GM12878 (cell line): ENCODE measurements around the gene YBX3. TPM values are rescaled to one million over a fixed set of nuclear protein-coding genes. Genes with fewer than 3 reads are reported as not detected.

ENCODE experiments used
- ATAC-seq: fragments of 200-7000 bp; cut with Tn5 transposase; 3 replicates; pipeline ENCODE4 v1.9.1; 2020; ENCODE audit warnings: mild to moderate bottlenecking, moderate library complexity
- BruUV-seq: library from RNA; stranded (reverse); fragments of 400-500 nt; replicated peaks from 2 replicates; lab custom pipeline; 2021; lab: Mats Ljungman, UMichigan
- CTCF ChIA-PET: fragments of 300-600 bp; sonication (Branson Sonifier 250); formaldehyde crosslinking; extraction: SDS; loops from one replicate; lab custom pipeline; 2021; ENCODE audit warnings: inconsistent platforms; lab: Yijun Ruan, JAX
- POLR2A ChIA-PET: fragments of 350-600 bp; formaldehyde crosslinking; extraction: SDS; loops from one replicate; lab custom pipeline; 2021; ENCODE audit warnings: inconsistent platforms; lab: Charles Lee
- RAD21 ChIA-PET: fragments of 300-600 bp; sonication (Branson Sonifier 250); formaldehyde crosslinking; loops from one replicate; lab custom pipeline; 2023; ENCODE audit warnings: antibody characterized with exemption; ENCODE audit not compliant: unreplicated experiment; lab: Charles Lee
- SMC1A ChIA-PET: fragments of 300-600 bp; sonication (Branson Sonifier 250); formaldehyde crosslinking; loops from one replicate; lab custom pipeline; 2023; ENCODE audit not compliant: unreplicated experiment, uncharacterized antibody; lab: Charles Lee
- DNase-seq: peaks from one replicate; pipeline ENCODE4 v3.0.0-alpha.2; 2011; ENCODE audit warnings: low read depth, low spot score
- FAIRE-seq: peaks from 3 replicates; lab custom pipeline; 2011; peaks lifted over from hg19 to GRCh38; lab: Jason Lieb, UNC
- H2AFZ ChIP-seq: 2 replicates; pipeline ENCODE4 v1.6.0; 2011; ENCODE audit warnings: low read depth, low read length, control low read depth; ENCODE audit not compliant: control insufficient read depth
- H3K27ac ChIP-seq: 2 replicates; pipeline ENCODE4 v1.5.1; 2011; ENCODE audit warnings: control low read depth; ENCODE audit not compliant: control insufficient read depth, insufficient read depth
- H3K27me3 ChIP-seq, 2 experiments: replicated peaks in 1 of 2; 2 replicates each; pipeline versions ENCODE4 v1.6.0 to v1.6.1; 2011; ENCODE audit warnings: low read length in 1 of 2; ENCODE audit not compliant: control insufficient read depth in 2 of 2, insufficient read depth in 2 of 2
- H3K36me3 ChIP-seq, 2 experiments: 2 replicates each; pipeline ENCODE4 v1.5.1; 2011; ENCODE audit warnings: low read length in 1 of 2; ENCODE audit not compliant: control insufficient read depth in 2 of 2, insufficient read depth in 2 of 2
- H3K4me1 ChIP-seq: 2 replicates; pipeline ENCODE4 v1.6.1; 2011; ENCODE audit warnings: mild to moderate bottlenecking, low read length, moderate library complexity, mixed read lengths; ENCODE audit not compliant: control insufficient read depth, insufficient read depth
- H3K4me2 ChIP-seq: 2 replicates; pipeline ENCODE4 v1.6.0; 2011; ENCODE audit warnings: control low read depth; ENCODE audit not compliant: control insufficient read depth, insufficient read depth
- H3K4me3 ChIP-seq: fragments of 200-600 bp; sonication (generic); 2 replicates; pipeline ENCODE4 v1.5.1; 2016
- H3K79me2 ChIP-seq: 2 replicates; pipeline ENCODE4 v1.6.0; 2011; ENCODE audit warnings: low read length; ENCODE audit not compliant: control insufficient read depth, insufficient read depth
- H3K9ac ChIP-seq: 2 replicates; pipeline ENCODE4 v1.8.0; 2011; ENCODE audit warnings: low read length, control low read depth, mixed read lengths; ENCODE audit not compliant: control insufficient read depth, insufficient read depth
- H3K9me3 ChIP-seq: replicated peaks from 3 replicates; pipeline ENCODE4 v1.5.1; 2011; ENCODE audit warnings: mild to moderate bottlenecking, low read length; ENCODE audit not compliant: control insufficient read depth, insufficient read depth
- H4K20me1 ChIP-seq: 2 replicates; pipeline ENCODE4 v1.6.0; 2011; ENCODE audit not compliant: control insufficient read depth, insufficient read depth
- BRCA1 ChIP-seq: IDR thresholded peaks from 2 replicates; pipeline ENCODE4 v1.6.1; 2011; ENCODE audit warnings: low read depth, low read length, improper control_type of control experiment
- CBX3 ChIP-seq: fragments of 200-600 bp; sonication (generic); IDR thresholded peaks from 2 replicates; pipeline ENCODE4 v1.6.1; 2016; ENCODE audit warnings: low read depth, borderline replicate concordance
- CHD2 ChIP-seq: IDR thresholded peaks from 2 replicates; pipeline ENCODE4 v1.6.1; 2011; ENCODE audit warnings: low read depth, low read length, improper control_type of control experiment, borderline replicate concordance
- CREB1 ChIP-seq: IDR thresholded peaks from 2 replicates; pipeline ENCODE4 v1.6.1; 2012; ENCODE audit warnings: low read depth, mild to moderate bottlenecking, inconsistent platforms
- ESRRA ChIP-seq: IDR thresholded peaks from 2 replicates; pipeline ENCODE4 v1.6.1; 2012; ENCODE audit warnings: mild to moderate bottlenecking, low read length, improper control_type of control experiment
- FOS ChIP-seq: IDR thresholded peaks from 3 replicates; pipeline ENCODE4 v1.6.1; 2011; ENCODE audit warnings: borderline replicate concordance; ENCODE audit not compliant: insufficient read length; ENCODE audit errors: extremely low read depth
- HDAC6 ChIP-seq: fragments of 200-600 bp; sonication (generic); IDR thresholded peaks from one replicate; pipeline ENCODE4 v1.8.0; 2017; ENCODE audit warnings: antibody characterized with exemption; ENCODE audit not compliant: unreplicated experiment
- KLF5 ChIP-seq: fragments of 450-650 bp; IDR thresholded peaks from 2 replicates; pipeline ENCODE4 v1.6.1; 2014; ENCODE audit warnings: mild to moderate bottlenecking; ENCODE audit not compliant: partially characterized antibody
- MTA2 ChIP-seq: fragments of 450-650 bp; IDR thresholded peaks from 2 replicates; pipeline ENCODE4 v1.6.1; 2016; ENCODE audit warnings: low read depth, mild to moderate bottlenecking, moderate library complexity
- MYB ChIP-seq: fragments of 150-350 bp; IDR thresholded peaks from 2 replicates; pipeline ENCODE4 v1.6.1; 2014; ENCODE audit warnings: mild to moderate bottlenecking, low read depth, low read length, borderline replicate concordance
- NFIC ChIP-seq: IDR thresholded peaks from 2 replicates; pipeline ENCODE4 v1.6.1; 2012; ENCODE audit warnings: low read depth, mild to moderate bottlenecking, inconsistent platforms, low read length, moderate library complexity
- RUNX3 ChIP-seq: IDR thresholded peaks from 2 replicates; pipeline ENCODE4 v1.6.1; 2012; ENCODE audit warnings: low read length, inconsistent platforms
- SP1 ChIP-seq: IDR thresholded peaks from one replicate; pipeline ENCODE4 v1.6.1; 2011; ENCODE audit warnings: low read depth, low read length
- STAT3 ChIP-seq: IDR thresholded peaks from 2 replicates; pipeline ENCODE4 v1.6.1; 2011; ENCODE audit warnings: low read depth, low read length, improper control_type of control experiment
- WRNIP1 ChIP-seq: IDR thresholded peaks from 2 replicates; pipeline ENCODE4 v1.6.1; 2011; ENCODE audit warnings: low read depth, low read length, improper control_type of control experiment, borderline replicate concordance
- ZNF217 ChIP-seq: fragments of 450-650 bp; IDR thresholded peaks from 2 replicates; pipeline ENCODE4 v1.6.1; 2017; ENCODE audit warnings: antibody characterized with exemption, mild to moderate bottlenecking
- ZNF592 ChIP-seq: fragments of 450-650 bp; IDR thresholded peaks from 2 replicates; pipeline ENCODE4 v1.6.1; 2017; ENCODE audit warnings: mild to moderate bottlenecking, moderate library complexity
- ZNF622 ChIP-seq: fragments of 450-650 bp; IDR thresholded peaks from 2 replicates; pipeline ENCODE4 v1.6.1; 2017; ENCODE audit warnings: mild to moderate bottlenecking, inconsistent platforms
- ZNF687 ChIP-seq: fragments of 450-650 bp; IDR thresholded peaks from 2 replicates; pipeline ENCODE4 v1.6.1; 2017; ENCODE audit warnings: mild to moderate bottlenecking, moderate library complexity
- WGBS: methylation state at CpG from one replicate; pipeline ENCODE4 v1.1.6; 2016; ENCODE audit warnings: low lambda C conversion rate; ENCODE audit not compliant: insufficient replicate concordance, insufficient coverage; ENCODE audit errors: missing lambda C conversion rate; 5-methylcytosine and 5-hydroxymethylcytosine counted together
- in situ Hi-C: fragments of 300-500 bp; cut with MboI; formaldehyde crosslinking; loops from 9 replicates; pipeline ENCODE4 v1.14.3; 2018; ENCODE audit warnings: mixed read lengths
- intact Hi-C: fragments of 100-400 bp; cut with micrococcal nuclease; formaldehyde crosslinking; loops from one replicate; pipeline ENCODE4 v1.14.2; 2022; ENCODE audit not compliant: unreplicated experiment
- polyA plus RNA-seq, 11 experiments: library from polyadenylated mRNA; depleted of rRNA in 4 of 11; unstranded in 6 of 11; stranded (reverse) in 5 of 11; fragments of >200 nt; fragmentation: Nextera tagmentation in 4 of 11; fragmentation: Illumina TruSeq in 1 of 11; extraction: Ambion mirVana in 4 of 11; extraction: Trizol in 1 of 11; gene quantifications; 1 replicate in 1 of 11; 2 replicates in 10 of 11; pipeline versions ENCODE4 v1.2.1 to v1.2.3, GENCODE V29; 2011 to 2016; ENCODE audit warnings: inconsistent platforms in 2 of 11, missing spikeins in 2 of 11, low read depth in 1 of 11
- total RNA-seq, 4 experiments: library from RNA; depleted of rRNA in 3 of 4; stranded (reverse); fragments of >200 nt in 3 of 4; fragmentation: Illumina TruSeq in 1 of 4; extraction: Trizol in 1 of 4; gene quantifications; 2 replicates each; pipeline versions ENCODE4 v1.2.1 to v1.2.3, GENCODE V29; 2013 to 2021

Gene YBX3
- total and polyA plus RNA-seq, 10 of the 15 experiments (the other 5 are each of a cell fraction or from before 2014, with no cell fraction given) = 25.9 to 221 (median 111) TPM

DNA sequence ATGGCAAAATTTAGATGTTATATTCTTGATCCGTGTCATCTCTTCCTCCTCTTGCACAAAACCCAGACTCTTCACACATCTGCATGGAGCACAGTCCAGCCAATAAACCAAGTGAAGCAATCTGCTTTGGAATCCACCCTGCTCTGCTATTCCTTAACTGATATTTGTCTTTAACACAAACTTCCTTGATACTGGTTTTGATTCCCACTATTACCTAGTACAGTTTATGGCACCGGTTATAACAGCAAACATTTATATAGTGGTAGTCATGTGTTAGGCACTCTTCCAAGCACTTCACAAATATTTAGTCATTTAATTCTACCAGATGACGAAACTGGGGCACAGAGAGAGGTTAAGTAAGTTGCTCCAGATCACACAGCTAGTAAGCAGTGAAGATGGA is 61.8 kb downstream of the YBX3 start:
- H3K79me2 ChIP-seq = no peaks in the 10 kb centered on the region
- FAIRE-seq = no peak
- POLR2A ChIA-PET = no interaction called here

More for the DNA sequence above, 61.8 kb downstream of the YBX3 start:
- Histone ChIP-seq H3K4me2 (no peak overlapping the region), H3K27me3 (no peaks in the 10 kb centered on the region), H3K4me3 (no peak overlapping the region), H3K9ac (no peak overlapping the region), H3K27ac (no peak overlapping the region), H3K4me1 (no peaks in the 10 kb centered on the region), H4K20me1 (no peaks in the 10 kb centered on the region), H3K36me3 (no peaks in the 10 kb centered on the region), H2AFZ (no peak overlapping the region), H3K9me3 (no peaks in the 10 kb centered on the region; the same call in 2 of the 3 replicates)
- WGBS = 60% methylated on average over 3 of the region's 3 CpGs
- ATAC-seq (no peak), DNase-seq (no peak)
- ChIA-PET SMC1A (no interaction called here), CTCF (no interaction called here), RAD21 (no interaction called here)
- BruUV-seq = no TSS peak
- no peak for TF ChIP-seq ZNF622
- no peak for TF ChIP-seq HDAC6
- TF ChIP-seq ZNF217 = no peak
- no peak for TF ChIP-seq ZNF687
- no peak for TF ChIP-seq MYB
- no peak for TF ChIP-seq FOS
- no peak for TF ChIP-seq CREB1
- no peak for TF ChIP-seq KLF5
- no peak for TF ChIP-seq RUNX3
- no peak for TF ChIP-seq ESRRA
- TF ChIP-seq ZNF592 = no peak
- TF ChIP-seq BRCA1 = no peak
- no peak for TF ChIP-seq CBX3
- TF ChIP-seq CHD2 = no peak
- TF ChIP-seq STAT3 = no peak
- TF ChIP-seq MTA2 = no peak
- TF ChIP-seq SP1 = no peak
- no peak for TF ChIP-seq WRNIP1
- TF ChIP-seq NFIC = no peak
- intact Hi-C loops = no loop called here
- in situ Hi-C loops = no loop called here
